BE2C (cell line): ENCODE measurements around the gene GFOD2.

ENCODE experiments used
- DNase-seq: peaks from one replicate; pipeline ENCODE4 v3.0.0-alpha.2; 2020
- H3K27me3 ChIP-seq: fragments of 250-450 bp; sonication (Bioruptor Pico); 2 replicates; pipeline ENCODE4 v1.5.1; 2020; ENCODE audit warnings: mild to moderate bottlenecking
- H3K36me3 ChIP-seq: fragments of 250-450 bp; sonication (Bioruptor Pico); 2 replicates; pipeline ENCODE4 v1.5.1; 2020; ENCODE audit warnings: mild to moderate bottlenecking
- H3K4me1 ChIP-seq: fragments of 250-450 bp; sonication (Bioruptor Pico); 2 replicates; pipeline ENCODE4 v1.5.1; 2020
- H3K4me3 ChIP-seq: 2 replicates; pipeline ENCODE4 v1.5.1; 2011; ENCODE audit warnings: low read depth, low read length
- H3K9me3 ChIP-seq: fragments of 250-450 bp; sonication (Bioruptor Pico); 2 replicates; pipeline ENCODE4 v1.5.1; 2020
- TF ChIP-seq, protein P1 (sequence below): IDR thresholded peaks from 2 replicates; pipeline ENCODE4 v1.5.1; 2012; ENCODE audit warnings: mild to moderate bottlenecking, low read depth, low read length

GFOD2 gene

DNA sequence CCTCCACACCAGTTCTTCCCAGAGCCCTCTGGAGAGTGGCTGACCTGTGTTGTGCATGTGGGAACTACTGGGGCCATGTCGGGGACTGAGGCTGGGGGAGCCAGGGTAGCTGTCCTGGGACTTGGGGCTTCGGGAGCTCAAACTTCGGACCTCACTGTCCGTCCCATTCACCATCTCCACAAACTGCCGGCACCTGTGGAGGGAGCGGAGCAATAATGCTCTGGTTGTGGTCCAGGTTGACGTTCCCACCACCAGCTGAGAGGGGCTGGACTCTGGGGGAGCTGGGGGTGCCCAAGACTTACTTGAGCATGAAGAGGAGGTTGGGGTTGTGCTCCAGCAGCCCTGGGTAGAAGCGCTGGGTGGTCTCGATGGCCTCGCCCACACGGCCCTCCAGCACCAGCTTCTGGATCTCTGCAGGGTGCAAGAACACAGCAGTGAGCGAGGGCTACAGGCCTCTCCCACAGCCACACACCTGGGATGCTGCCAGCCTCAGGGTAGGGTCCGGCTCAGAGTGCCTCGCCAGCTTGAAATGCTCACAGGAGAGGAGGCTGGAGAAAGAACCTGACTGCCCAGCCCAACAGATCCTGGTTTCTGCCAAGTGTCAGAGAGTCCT lies 10.6 kb upstream of the GFOD2 start:
- no peak for DNase-seq
- H3K4me3 ChIP-seq = no peak overlapping the region
- H3K4me1 ChIP-seq = no peaks in the 10 kb centered on the region
- TF ChIP-seq, protein P1, sequence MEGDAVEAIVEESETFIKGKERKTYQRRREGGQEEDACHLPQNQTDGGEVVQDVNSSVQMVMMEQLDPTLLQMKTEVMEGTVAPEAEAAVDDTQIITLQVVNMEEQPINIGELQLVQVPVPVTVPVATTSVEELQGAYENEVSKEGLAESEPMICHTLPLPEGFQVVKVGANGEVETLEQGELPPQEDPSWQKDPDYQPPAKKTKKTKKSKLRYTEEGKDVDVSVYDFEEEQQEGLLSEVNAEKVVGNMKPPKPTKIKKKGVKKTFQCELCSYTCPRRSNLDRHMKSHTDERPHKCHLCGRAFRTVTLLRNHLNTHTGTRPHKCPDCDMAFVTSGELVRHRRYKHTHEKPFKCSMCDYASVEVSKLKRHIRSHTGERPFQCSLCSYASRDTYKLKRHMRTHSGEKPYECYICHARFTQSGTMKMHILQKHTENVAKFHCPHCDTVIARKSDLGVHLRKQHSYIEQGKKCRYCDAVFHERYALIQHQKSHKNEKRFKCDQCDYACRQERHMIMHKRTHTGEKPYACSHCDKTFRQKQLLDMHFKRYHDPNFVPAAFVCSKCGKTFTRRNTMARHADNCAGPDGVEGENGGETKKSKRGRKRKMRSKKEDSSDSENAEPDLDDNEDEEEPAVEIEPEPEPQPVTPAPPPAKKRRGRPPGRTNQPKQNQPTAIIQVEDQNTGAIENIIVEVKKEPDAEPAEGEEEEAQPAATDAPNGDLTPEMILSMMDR = no peak
- H3K36me3 ChIP-seq = peaks cover 34% of the 10 kb centered on the region
- H3K9me3 ChIP-seq = no peaks in the 10 kb centered on the region
- H3K27me3 ChIP-seq = no peaks in the 10 kb centered on the region

DNA sequence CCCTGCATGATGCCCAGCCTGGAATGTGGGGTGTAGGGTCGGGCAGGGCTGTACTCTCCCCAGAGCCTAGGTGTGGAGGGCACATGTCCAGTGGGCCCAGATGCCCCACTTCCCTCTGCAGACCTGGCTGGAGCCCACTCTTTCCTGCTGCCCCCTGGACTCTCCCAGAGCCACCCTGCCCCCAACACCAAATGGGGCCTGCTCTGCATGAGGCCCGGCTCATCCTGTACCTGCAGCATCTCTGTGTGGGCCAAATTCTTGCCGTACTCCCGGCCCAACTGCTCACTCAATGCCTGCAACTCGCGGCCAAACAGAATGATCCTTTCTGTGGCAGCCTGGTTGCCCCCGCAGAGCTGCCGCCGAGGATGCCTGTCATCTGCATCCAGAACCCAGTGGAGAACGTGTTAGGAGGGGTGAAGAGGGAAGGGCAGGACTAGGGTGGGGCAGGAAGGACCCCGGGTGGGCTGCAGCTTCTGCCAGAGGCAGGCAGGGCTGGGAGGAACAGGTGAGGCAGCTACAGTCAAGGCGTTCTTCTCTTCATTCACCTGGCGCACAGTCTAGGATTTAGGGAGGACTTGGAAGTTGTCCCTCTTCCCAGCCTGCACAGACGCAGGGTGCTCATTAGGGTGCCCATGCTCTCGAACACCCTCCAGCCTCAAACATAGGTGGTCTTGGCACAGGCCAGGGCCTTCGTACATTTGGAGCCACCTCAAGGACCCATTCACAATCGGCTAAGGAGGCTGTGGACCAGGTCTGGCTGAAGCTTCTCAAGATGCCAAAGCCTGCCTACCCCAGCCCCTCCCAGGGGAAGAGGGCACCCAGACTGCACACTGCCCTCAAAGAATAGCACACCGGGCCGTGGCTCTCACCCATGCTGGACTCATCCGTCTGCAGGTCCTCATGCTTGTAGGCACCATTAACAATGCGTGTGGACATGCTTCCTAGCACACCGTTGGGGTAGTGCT lies 8.7 kb upstream of the GFOD2 start:
- H3K9me3 ChIP-seq = no peaks in the 10 kb centered on the region
- peaks cover 34% of the 10 kb centered on the region for H3K36me3 ChIP-seq
- no peaks in the 10 kb centered on the region for H3K27me3 ChIP-seq
- TF ChIP-seq, protein P1 = no peak
- H3K4me3 ChIP-seq = no peak overlapping the region
- no peak for DNase-seq
- H3K4me1 ChIP-seq = no peaks in the 10 kb centered on the region

DNA sequence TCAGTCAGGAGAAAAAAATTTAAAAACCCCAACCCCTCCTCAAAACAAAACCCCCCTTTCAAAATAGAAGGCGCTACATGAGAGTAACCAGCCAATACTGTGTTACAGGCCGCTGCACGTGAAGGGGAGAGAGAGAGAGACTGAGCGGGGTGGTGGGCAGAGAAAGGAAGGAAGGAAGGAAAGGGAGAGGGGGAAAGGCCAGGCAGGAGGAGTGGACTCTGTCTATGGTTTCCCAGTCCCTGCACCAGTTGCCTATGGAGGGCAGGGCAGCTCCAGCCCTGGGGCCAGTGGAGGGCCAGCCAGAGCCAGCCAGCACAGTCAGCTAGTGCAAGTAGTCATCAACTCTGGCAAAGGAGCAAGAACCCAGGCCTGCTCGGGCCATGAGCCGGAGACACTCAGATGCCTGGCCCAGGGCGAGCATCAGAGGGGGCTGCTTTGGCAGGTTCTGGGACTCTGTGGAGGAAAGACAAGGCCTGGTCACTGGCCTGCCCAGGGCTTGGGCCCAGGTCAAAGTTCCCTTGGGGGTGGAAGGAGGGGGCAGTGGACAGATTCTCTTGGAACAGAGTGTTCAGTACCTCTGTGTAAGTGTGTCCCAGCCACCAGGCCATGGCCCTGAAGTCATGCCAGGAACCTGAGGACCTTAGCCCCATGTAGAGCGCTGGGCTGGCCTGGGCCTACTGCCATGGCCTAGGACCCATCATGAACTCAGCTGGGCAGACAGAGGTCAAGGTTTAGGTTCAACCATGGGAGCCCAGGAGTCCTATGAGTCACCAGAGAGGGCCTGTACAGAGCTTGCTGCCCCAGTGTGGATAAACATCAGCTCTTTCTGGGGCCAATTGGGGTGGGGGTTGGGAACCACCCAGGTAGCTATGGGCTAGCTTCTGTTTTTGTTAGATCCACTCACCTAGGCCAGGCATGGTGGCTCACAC lies 7.3 kb upstream of the GFOD2 start:
- H3K4me1 ChIP-seq = no peaks in the 10 kb centered on the region
- no peaks in the 10 kb centered on the region for H3K27me3 ChIP-seq
- no peaks in the 10 kb centered on the region for H3K9me3 ChIP-seq
- H3K4me3 ChIP-seq = no peak overlapping the region
- no peak for DNase-seq
- TF ChIP-seq, protein P1 = no peak
- H3K36me3 ChIP-seq = peaks cover 34% of the 10 kb centered on the region

DNA sequence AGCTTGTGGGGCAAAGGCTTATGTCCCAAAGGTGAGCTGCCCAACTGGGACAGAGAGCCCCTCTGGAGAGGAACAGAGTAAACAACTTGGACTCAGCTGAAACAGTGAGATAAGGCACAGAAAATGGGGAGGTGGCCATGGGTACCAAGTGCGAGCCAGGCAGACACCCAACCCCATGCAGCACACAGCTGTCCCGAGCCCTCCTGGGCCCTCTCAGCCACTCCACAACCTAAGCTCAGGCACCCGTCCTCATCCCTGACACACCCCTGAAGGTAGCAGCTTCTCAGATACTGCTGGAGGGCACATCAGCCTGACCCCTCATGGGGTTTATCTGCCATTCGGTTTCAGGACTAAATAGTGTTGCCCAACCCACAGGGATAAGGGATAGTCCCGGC lies 4.8 kb upstream of the GFOD2 start:
- peaks cover 19% of the 10 kb centered on the region for H3K36me3 ChIP-seq

DNA sequence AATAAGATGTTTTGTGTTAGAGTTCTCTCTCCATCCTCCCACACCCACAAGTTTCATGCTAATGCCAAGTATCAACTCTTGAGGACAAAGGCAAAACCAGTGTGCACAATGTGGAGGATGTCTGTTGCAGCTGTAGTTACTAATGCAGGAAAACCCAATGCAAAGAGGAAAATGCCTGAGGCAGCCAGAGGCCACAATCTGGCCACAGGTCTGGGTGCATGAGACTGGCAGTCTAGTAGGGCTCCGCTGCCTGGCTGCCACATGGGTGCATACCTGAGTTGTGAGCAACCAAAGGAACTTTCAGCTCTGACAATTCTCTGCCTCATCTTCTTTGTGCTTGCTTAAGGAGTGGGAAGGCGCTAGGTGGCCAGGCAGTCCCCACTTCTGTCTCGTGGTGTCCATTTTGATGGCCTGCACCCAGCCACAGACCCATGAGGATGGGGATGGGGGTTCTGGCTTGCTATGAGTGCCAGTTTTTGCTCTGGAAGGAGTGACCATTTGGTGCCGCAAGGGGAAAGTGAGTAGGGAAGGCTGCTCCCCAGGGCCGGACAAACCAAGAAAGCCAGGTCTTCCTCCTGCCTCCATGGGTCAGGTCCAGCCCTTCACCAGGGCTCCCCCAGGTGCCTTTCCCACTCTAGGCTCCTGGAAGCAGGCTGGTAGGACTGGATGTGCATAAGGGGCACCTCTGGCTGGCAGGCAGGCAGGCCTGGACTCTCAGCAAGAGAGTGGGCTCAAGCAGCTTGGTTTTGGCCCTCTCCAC lies 4.2 kb upstream of the GFOD2 start:
- TF ChIP-seq, protein P1 = no peak
- H3K4me3 ChIP-seq = no peak overlapping the region
- H3K4me1 ChIP-seq = peaks cover under 1% of the 10 kb centered on the region; the same call in 1 of the 2 replicates
- H3K9me3 ChIP-seq = no peaks in the 10 kb centered on the region
- no peaks in the 10 kb centered on the region for H3K27me3 ChIP-seq
- no peak for DNase-seq
- H3K36me3 ChIP-seq = peaks cover 13% of the 10 kb centered on the region

More for the DNA sequence above, 4.8 kb upstream of the GFOD2 start:
- DNase-seq = no peak
- TF ChIP-seq, protein P1 = no peak
- no peaks in the 10 kb centered on the region for H3K4me1 ChIP-seq
- no peak overlapping the region for H3K4me3 ChIP-seq
- H3K27me3 ChIP-seq = no peaks in the 10 kb centered on the region
- H3K9me3 ChIP-seq = no peaks in the 10 kb centered on the region
